H9 (cell line): ENCODE results near the gene CCNB2. TPM values are rescaled to one million over a fixed set of nuclear protein-coding genes. Genes with fewer than 3 reads are reported as not detected.
A peak's percentile ranks its signal among the peaks of the same experiment; 100 is the strongest.
"Not testable (repeated sequence)": the region's sequence is repeated elsewhere in the genome, so short reads cannot be mapped to it uniquely, and the experiment has no call there.

Experiments used
- DNase-seq: peaks from one replicate; pipeline ENCODE4 v3.0.0-alpha.2; 2017
- H2AFZ ChIP-seq: one replicate; pipeline ENCODE4 v1.6.1; 2013; ENCODE audit warnings: mild to moderate bottlenecking, low read length, control low read depth, moderate library complexity
- H2AK5ac ChIP-seq: 2 replicates; pipeline ENCODE4 v1.6.1; 2013; ENCODE audit warnings: low read length, control low read depth, mixed read lengths; ENCODE audit not compliant: insufficient read length
- H2BK120ac ChIP-seq: one replicate; pipeline ENCODE4 v1.6.1; 2013; ENCODE audit warnings: low read depth, mild to moderate bottlenecking, low read length, control low read depth, inconsistent platforms; ENCODE audit not compliant: poor library complexity, severe bottlenecking
- H2BK12ac ChIP-seq: 2 replicates; pipeline ENCODE4 v1.6.1; 2013; ENCODE audit warnings: low read length, control low read depth, mixed read lengths, low read depth; ENCODE audit not compliant: insufficient read length
- H2BK15ac ChIP-seq: 2 replicates; pipeline ENCODE4 v1.6.1; 2013; ENCODE audit warnings: low read depth, low read length, control low read depth
- H2BK20ac ChIP-seq: one replicate; pipeline ENCODE4 v1.6.1; 2013; ENCODE audit warnings: low read depth, mild to moderate bottlenecking, low read length, control low read depth, inconsistent platforms; ENCODE audit not compliant: poor library complexity, severe bottlenecking
- H2BK5ac ChIP-seq: 2 replicates; pipeline ENCODE4 v1.6.1; 2013; ENCODE audit warnings: low read length, control low read depth, mixed read lengths; ENCODE audit not compliant: insufficient read length
- H3K14ac ChIP-seq: 2 replicates; pipeline ENCODE4 v1.6.1; 2013; ENCODE audit warnings: low read length, control low read depth; ENCODE audit not compliant: insufficient read depth
- H3K18ac ChIP-seq: 2 replicates; pipeline ENCODE4 v1.6.1; 2013; ENCODE audit warnings: low read depth, mild to moderate bottlenecking, mixed read lengths, low read length, control low read depth; ENCODE audit not compliant: insufficient read length
- H3K23ac ChIP-seq: 2 replicates; pipeline ENCODE4 v1.6.1; 2013; ENCODE audit warnings: low read length, control low read depth, mixed read lengths, low read depth; ENCODE audit not compliant: insufficient read length
- H3K23me2 ChIP-seq: 2 replicates; pipeline ENCODE4 v1.6.1; 2013; ENCODE audit warnings: low read depth, mild to moderate bottlenecking, mixed read lengths, low read length, control low read depth; ENCODE audit not compliant: insufficient read length, poor library complexity, severe bottlenecking
- H3K27ac ChIP-seq: 2 replicates; pipeline ENCODE4 v1.5.1; 2013; ENCODE audit warnings: low read length, control low read depth, mixed read lengths, low read depth; ENCODE audit not compliant: insufficient read length
- H3K27me3 ChIP-seq: 2 replicates; pipeline ENCODE4 v1.6.1; 2013; ENCODE audit warnings: low read length, control low read depth, inconsistent platforms; ENCODE audit not compliant: insufficient read depth
- H3K4ac ChIP-seq: 2 replicates; pipeline ENCODE4 v1.6.1; 2013; ENCODE audit warnings: low read depth, mild to moderate bottlenecking, control low read depth, inconsistent platforms, low read length, moderate library complexity
- H3K4me1 ChIP-seq: 2 replicates; pipeline ENCODE4 v1.6.1; 2013; ENCODE audit warnings: low read length, control low read depth, inconsistent platforms; ENCODE audit not compliant: insufficient read depth
- H3K4me2 ChIP-seq: 2 replicates; pipeline ENCODE4 v1.6.1; 2013; ENCODE audit warnings: low read length, control low read depth, mixed read lengths; ENCODE audit not compliant: insufficient read length, insufficient read depth
- H3K56ac ChIP-seq: 2 replicates; pipeline ENCODE4 v1.6.1; 2013; ENCODE audit warnings: low read depth, mild to moderate bottlenecking, mixed read lengths, low read length, control low read depth; ENCODE audit not compliant: insufficient read length
- H3K79me1 ChIP-seq: 2 replicates; pipeline ENCODE4 v1.6.1; 2013; ENCODE audit warnings: low read depth, mild to moderate bottlenecking, moderate library complexity, low read length, control low read depth, inconsistent platforms; ENCODE audit not compliant: insufficient read depth, poor library complexity, severe bottlenecking
- H3K79me2 ChIP-seq: 2 replicates; pipeline ENCODE4 v1.6.1; 2013; ENCODE audit warnings: low read length, control low read depth, inconsistent platforms; ENCODE audit not compliant: insufficient read depth
- H3K9ac ChIP-seq: 2 replicates; pipeline ENCODE4 v1.6.1; 2013; ENCODE audit warnings: low read length, control low read depth, mixed read lengths; ENCODE audit not compliant: insufficient read length; ENCODE audit errors: extremely low read depth
- H3K9me3 ChIP-seq: one replicate; pipeline ENCODE4 v1.6.1; 2013; ENCODE audit warnings: low read depth, low read length, inconsistent platforms; ENCODE audit not compliant: control insufficient read depth
- H3T11ph ChIP-seq: one replicate; pipeline ENCODE4 v1.6.1; 2013; ENCODE audit warnings: mild to moderate bottlenecking, low read length, control low read depth, inconsistent platforms
- H4K20me1 ChIP-seq: one replicate; pipeline ENCODE4 v1.6.1; 2013; ENCODE audit not compliant: control insufficient read depth, insufficient read length, insufficient read depth
- H4K5ac ChIP-seq: 2 replicates; pipeline ENCODE4 v1.6.1; 2013; ENCODE audit warnings: low read depth, mild to moderate bottlenecking, mixed read lengths, low read length, control low read depth; ENCODE audit not compliant: insufficient read length
- H4K8ac ChIP-seq: replicated peaks from 2 replicates; pipeline ENCODE4 v1.6.1; 2013; ENCODE audit warnings: low read length, control low read depth, mixed read lengths, low read depth; ENCODE audit not compliant: insufficient read length
- H4K91ac ChIP-seq: 2 replicates; pipeline ENCODE4 v1.6.1; 2013; ENCODE audit warnings: low read depth, mild to moderate bottlenecking, moderate library complexity, mixed read lengths, low read length, control low read depth; ENCODE audit not compliant: insufficient read length
- H3K27ac Mint-ChIP-seq, 3 experiments: 2 replicates in 2 of 3; 3 replicates in 1 of 3; pipeline ENCODE4 v1.8.0; 2020 to 2021; ENCODE audit warnings: mixed read lengths in 3 of 3, mild to moderate bottlenecking in 1 of 3, moderate library complexity in 1 of 3
- H3K27me3 Mint-ChIP-seq: 2 replicates; pipeline ENCODE4 v1.8.0; 2021; ENCODE audit warnings: low read depth, mild to moderate bottlenecking, moderate library complexity, mixed read lengths
- H3K36me3 Mint-ChIP-seq, 3 experiments: 2 replicates in 2 of 3; 3 replicates in 1 of 3; pipeline ENCODE4 v1.8.0; 2020 to 2021; ENCODE audit warnings: low read depth in 3 of 3, mixed read lengths in 3 of 3; ENCODE audit not compliant: insufficient read depth in 1 of 3
- H3K4me1 Mint-ChIP-seq, 2 experiments: 2 replicates each; pipeline ENCODE4 v1.8.0; 2020; ENCODE audit warnings: mixed read lengths in 2 of 2
- H3K4me3 Mint-ChIP-seq, 2 experiments: 2 replicates in 1 of 2; 3 replicates in 1 of 2; pipeline ENCODE4 v1.8.0; 2020 to 2021; ENCODE audit warnings: mild to moderate bottlenecking in 2 of 2, mixed read lengths in 2 of 2, moderate library complexity in 1 of 2
- H3K9me3 Mint-ChIP-seq, 2 experiments: 2 replicates in 1 of 2; 3 replicates in 1 of 2; pipeline ENCODE4 v1.8.0; 2020; ENCODE audit warnings: mild to moderate bottlenecking in 2 of 2, mixed read lengths in 2 of 2, moderate library complexity in 1 of 2
- WGBS: extraction: QIAGEN DNeasy Blood & Tissue Kit; methylation state at CpG from one replicate; pipeline ENCODE4 v1.1.7; 2013; ENCODE audit warnings: missing lambda C conversion rate, low lambda C conversion rate, mixed read lengths; ENCODE audit not compliant: insufficient read length; ENCODE audit errors: extremely low coverage; 5-methylcytosine and 5-hydroxymethylcytosine counted together
- total RNA-seq: library from RNA; stranded (reverse); gene quantifications from 2 replicates; pipeline ENCODE4 v1.2.1, GENCODE V29; 2021
- TF ChIP-seq, protein P1 (sequence below): fragments of 200-600 bp; sonication (generic); conservative IDR thresholded peaks from 3 replicates; pipeline ENCODE4 v1.8.0; 2021; ENCODE audit warnings: antibody characterized with exemption, mild to moderate bottlenecking

The CCNB2 gene
- total RNA-seq, 1 experiment from 2014 or later, result 122 TPM

GRCh38 chr15:59144594-59144993 lies 39.6 kb downstream of the CCNB2 start:
- peaks cover 12 to 76% (median 46%) of the 10 kb centered on the region in 3 experiments; a peak in 6 of 7 replicates for H3K36me3 Mint-ChIP-seq
- not testable (repeated sequence) for H2BK5ac ChIP-seq, H2BK15ac ChIP-seq, H3K9me3 ChIP-seq, H4K20me1 ChIP-seq, H3K27me3 Mint-ChIP-seq, H3K4ac ChIP-seq, H3K14ac ChIP-seq, H3K9ac ChIP-seq, H4K91ac ChIP-seq, H4K8ac ChIP-seq, H3K4me1 ChIP-seq, H3K18ac ChIP-seq, H3T11ph ChIP-seq, H3K23me2 ChIP-seq, H3K4me3 Mint-ChIP-seq, H3K79me1 ChIP-seq, H2AK5ac ChIP-seq, H2BK120ac ChIP-seq, H3K79me2 ChIP-seq, H3K9me3 Mint-ChIP-seq, H3K27ac ChIP-seq, H3K56ac ChIP-seq, H3K27me3 ChIP-seq, H2AFZ ChIP-seq, H4K5ac ChIP-seq, H2BK12ac ChIP-seq, H3K4me2 ChIP-seq, H2BK20ac ChIP-seq, H3K23ac ChIP-seq, DNase-seq
- H3K27ac Mint-ChIP-seq, result peak overlapping the region in 2 of 3 experiments; percentile 23 to 31; a peak in 1 of 7 replicates
- TF ChIP-seq, protein P1, sequence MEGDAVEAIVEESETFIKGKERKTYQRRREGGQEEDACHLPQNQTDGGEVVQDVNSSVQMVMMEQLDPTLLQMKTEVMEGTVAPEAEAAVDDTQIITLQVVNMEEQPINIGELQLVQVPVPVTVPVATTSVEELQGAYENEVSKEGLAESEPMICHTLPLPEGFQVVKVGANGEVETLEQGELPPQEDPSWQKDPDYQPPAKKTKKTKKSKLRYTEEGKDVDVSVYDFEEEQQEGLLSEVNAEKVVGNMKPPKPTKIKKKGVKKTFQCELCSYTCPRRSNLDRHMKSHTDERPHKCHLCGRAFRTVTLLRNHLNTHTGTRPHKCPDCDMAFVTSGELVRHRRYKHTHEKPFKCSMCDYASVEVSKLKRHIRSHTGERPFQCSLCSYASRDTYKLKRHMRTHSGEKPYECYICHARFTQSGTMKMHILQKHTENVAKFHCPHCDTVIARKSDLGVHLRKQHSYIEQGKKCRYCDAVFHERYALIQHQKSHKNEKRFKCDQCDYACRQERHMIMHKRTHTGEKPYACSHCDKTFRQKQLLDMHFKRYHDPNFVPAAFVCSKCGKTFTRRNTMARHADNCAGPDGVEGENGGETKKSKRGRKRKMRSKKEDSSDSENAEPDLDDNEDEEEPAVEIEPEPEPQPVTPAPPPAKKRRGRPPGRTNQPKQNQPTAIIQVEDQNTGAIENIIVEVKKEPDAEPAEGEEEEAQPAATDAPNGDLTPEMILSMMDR, result peak; percentile 48; the same call in 2 of the 3 replicates
- H3K4me1 Mint-ChIP-seq, result peaks cover 22 to 32% of the 10 kb centered on the region in 2 experiments
- no CpG with 5 or more reads among the region's 10 CpGs for WGBS
